HG03196 (cell line): ENCODE data around the gene PCCA.
"Not testable (repeated sequence)": the region's sequence is repeated elsewhere in the genome, so short reads cannot be mapped to it uniquely, and the experiment has no call there.

ENCODE experiments used
- ATAC-seq: cut with Tn5 transposase; IDR thresholded peaks from one replicate; pipeline ENCODE4 v1.9.1; 2021; ENCODE audit not compliant: unreplicated experiment

The PCCA gene

DNA sequence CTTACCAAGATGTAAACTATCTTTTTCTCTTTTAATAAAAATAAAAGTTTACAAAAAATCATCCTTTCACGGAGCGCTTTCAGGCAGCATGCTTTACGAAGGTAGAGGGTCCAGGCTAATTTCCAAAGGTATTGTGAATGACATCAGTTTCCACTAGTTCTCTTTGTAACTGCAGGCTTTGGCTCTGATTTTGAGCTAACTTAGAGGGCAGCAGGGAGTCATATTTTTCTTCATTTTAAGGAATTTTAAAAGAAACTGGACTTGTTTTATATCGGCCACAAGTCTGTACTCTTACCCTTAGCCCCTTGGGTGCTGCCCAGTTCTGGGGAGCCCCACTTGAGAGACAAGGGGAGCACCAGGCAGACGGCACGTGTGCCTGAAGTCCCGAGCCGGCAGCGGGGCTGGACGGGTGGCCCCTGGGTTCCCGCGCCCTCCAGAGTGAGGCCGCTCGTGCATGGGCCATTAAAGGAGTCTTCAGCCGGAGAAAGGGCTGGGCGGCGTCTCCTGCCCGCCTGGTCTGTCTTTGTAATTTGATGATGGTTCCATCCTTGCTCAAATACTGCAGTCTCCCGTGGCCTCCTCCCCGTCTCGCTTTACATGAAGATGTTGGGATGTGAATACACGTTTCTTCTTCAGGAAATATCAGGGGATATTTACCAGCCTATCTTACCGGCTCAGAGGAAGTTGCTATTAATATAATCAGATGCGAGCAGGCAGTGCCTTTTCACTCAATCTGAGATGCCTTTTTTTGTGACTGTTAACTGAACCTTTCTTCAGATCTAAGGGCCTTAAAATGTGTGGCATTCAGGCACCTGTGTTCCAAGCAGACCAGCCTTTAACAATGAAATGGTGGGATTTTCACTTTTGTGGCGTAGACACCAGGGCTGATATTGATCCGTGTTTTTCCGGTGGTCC is 432.3 kb downstream of the PCCA start:
- ATAC-seq = no peak

DNA sequence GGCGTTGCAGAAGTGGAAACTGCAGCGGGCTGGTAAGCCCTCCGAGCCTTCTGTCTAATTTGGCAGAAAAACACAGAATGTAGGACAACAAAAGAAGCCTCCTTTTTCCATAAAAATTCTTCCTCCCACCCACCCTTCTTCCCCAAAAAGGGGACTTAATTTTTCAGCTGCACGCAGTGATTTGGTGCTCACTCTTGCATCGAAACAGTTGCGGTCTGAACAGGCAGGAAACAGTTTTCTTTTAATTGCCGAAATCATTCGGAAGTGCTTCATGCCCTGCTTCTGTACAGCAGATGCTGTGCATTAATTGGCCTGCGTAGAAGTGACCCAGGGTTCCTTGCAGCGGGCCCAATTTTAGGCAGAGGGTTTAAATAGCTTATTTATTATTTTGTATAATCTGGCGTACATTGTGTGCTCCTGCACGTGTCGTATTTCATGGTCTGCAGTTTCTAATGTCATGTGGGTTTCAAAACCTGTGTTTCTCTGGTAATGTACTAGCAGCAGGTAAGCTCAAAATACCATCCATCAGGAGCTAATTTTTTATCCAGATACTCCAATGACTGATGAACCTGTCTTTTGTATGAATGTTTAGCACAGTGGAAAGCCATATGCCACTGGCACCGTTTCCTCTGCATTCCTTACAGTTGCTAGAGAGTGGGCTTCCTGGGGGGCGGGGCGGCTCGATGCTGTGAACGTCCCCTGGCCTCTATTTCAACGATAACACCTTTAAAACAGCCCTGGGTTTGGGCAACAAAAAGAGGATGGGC is 433.1 kb downstream of the PCCA start:
- ATAC-seq = no peak

DNA sequence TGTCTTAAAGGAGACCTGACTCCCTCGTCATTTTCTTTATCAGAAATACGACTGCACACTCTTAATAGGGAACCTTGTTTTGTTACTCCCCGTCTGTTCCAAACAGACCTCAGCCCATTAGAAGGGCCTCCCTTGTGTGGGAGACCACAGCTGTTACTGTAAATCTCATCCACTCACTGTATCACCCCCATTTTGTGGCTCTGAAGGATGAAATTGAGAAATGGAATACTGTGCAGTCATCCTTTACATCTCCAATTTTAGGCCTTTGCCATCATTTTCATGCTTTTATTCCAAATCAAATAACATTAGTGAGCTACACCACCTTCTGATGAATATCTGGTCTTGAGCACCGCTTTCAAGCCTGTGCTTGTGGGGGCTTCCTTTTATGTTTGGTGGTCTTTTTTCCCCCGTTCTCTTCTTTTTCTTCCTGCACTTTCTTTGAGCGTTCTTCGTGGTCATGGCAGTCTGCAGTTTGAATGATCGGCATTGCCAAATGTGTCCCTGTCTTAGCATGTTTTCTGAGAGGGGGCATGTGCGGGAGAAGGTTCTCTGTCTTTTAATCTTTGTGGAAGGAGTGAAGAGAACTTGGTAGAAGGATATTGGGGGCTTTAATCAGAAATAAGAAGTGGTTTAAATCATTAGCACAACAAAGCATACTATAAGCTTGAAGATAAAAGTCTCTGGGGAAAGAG is 433.9 kb downstream of the PCCA start:
- no peak for ATAC-seq

DNA sequence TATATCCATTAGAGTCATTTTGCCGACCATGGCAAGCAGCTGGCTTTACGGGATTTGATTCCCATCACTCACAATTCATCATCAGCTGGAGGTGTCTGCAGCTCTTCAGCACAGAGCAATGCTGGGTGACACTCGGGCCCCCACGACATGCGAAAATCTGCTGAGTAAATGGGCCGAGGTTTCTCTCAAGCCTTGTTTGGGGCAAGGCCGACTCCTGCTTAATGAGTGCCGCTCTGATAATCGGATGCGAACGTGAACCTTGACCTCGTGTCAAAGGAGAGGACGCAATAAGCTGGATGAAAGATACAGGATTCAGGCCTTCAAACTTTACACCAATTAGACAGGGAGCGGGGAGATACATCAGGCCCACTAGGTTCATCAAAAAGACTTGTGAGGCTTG is 434.5 kb downstream of the PCCA start:
- ATAC-seq = no peak

DNA sequence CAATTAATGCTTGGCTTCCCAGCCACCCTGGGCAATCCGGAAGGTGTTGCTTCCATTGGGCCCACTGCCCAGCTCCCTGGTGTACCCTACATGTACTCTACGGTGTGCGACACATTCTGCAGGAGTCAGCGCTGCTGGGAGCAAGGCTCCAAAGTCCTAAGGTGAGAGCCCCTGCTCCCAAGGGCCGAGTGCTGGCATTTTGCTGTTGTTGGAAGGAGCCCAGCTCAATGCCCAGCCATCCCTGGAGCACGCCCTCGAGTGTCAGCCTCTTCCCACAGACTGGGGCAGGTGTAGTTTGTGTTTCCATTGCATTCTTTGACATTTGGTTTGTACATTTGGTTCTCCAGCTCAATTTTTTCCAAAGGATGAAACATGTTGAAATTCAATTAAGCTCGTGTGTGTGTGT is 435.1 kb downstream of the PCCA start:
- ATAC-seq = no peak

DNA sequence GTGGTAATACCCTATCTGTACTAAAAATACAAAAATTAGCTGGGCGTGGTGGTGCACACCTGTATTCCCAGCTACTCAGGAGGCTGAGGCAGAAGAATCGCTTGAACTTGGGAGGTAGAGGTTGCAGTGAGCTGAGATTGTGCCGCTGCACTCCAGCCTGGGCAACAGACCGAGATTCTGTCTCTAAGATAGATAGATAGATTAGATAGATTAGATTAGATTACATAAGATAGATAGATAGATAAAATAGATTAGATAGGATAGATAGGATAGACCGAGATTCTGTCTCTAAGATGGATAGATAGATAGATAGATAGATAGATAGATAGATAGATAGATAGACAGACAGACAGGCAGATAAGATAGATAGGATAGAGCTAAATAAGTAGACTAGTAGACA is 435.8 kb downstream of the PCCA start:
- ATAC-seq = not testable (repeated sequence)

DNA sequence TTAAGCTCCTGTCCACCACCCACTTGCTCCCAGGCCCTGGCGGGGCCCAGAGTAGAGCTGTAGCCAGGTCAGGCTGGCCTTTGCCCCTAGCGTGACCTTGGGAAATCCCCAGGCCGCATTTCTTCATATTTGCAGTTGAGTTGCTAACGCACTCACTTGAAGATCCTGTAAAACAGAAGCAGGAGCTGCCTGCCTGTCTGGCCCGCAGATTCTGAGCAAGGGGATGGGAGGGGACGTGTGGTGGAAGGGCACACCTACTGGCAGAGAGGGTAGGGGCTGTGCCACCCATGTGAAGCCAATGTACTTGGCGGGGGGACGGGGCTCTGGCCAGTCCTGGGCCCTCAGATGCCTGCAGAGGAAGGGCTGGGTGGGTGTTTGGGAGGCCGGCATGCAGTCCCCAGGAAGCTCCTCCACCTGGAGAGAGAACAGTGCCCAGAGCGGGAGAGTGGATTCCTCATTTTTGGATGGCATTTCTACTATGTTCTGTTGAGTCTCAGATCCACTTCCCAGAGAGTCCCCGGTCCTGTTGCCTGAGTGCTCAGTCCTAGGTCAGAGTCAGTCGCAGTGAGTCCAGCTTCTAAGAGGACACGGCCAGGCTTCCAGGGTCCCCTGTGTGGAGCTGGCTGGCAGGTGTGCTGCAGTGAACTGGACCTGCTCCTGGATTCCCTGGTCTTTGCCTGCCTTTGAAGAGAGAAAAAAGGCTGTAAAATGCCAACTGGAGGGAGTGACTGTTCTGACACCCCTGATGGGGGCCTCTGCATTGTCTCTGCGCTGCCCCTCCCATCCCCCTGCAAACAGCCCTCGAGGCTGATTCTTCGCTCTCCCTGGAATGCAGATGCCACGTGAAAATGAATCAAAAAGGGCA is 436.8 kb downstream of the PCCA start:
- ATAC-seq = no peak

DNA sequence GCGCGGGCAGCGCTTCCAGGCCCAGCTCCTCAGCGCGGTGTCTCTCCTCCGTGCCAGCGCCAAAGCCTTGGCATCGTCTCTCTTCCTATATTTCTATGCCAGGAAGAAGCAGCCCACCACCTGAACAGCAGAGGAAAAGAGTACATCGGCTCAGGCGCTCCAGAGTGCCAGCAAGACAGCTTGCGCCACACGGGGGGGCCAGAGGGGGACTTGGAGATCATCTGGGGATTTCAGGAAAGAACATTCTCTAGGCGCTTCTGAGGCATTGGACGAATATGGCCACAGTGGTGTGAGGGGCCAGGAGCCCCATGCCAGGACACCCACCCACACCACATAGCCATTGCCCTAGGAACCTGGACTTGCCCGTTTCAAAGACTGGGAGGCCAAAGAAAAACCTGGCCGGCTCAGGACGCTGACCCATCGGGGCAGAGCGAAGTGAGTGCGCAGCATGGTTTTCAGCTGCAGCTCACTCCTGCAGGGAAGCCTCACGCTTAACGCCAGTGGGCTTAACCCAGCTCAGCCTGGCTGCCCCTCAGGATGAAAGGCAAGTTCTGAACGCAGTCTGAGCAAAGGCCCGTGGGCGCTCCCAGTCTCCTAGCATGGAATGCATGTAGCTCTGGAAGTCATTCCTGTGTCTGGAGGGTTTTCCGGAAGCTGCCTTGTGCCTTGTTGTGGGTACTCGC is 437.6 kb downstream of the PCCA start:
- ATAC-seq = no peak

DNA sequence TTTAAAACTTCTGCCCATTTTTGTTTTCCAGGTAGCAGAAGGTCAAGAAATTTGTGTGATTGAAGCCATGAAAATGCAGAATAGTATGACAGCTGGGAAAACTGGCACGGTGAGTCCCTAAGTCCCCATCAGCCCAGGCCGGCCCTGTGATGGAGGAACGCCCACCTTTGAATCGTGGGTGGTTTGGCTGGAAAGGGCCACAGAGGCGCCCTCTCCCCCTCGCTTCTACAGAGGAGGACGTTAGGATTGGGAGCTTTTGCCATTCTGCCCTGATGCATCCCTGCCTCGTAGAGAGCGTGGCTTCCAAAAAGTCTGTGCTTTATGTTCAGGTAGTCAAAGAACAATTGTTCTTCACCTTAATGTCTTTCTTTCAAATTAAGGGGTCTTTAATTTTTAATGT is 438.8 kb downstream of the PCCA start:
- ATAC-seq = no peak

DNA sequence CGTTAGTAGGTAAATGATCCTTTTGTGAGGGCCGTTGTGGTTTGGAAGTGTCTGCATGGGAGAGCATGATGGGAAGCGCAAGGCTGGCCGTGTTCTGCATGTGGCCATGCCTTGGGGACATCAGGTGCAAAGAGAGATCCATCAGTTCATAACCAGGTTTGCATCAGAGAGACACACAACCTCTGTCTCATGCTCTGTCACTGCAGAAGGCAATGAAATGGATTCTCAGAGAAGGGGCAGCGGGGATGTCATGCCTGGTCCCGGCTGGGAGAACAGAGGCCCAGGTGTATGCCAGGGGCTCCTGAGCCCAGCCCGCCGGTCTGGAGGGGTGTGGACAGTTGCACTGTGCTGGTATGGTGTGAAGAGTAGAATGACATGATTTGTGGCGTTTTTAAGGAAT is 439.5 kb downstream of the PCCA start:
- no peak for ATAC-seq

DNA sequence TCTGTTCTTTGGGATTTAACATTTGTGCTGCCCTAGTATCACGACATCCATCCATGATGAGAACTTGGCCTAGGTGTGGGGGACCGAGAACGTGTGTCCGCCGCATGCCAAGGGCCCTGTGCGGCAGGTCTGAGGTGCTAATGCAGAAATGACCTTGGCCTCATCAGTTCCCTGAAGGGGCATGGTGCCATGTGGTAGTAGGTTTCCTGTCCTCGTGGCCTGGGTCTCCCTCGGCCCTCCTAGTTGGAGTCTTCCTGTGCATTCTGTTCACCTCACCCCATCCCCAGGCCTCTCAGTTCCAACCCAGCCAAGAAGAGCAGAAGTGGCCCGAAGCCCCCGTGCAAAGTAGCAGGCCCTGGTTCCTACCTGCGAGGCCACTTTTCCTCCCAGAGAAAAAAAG is 439.9 kb downstream of the PCCA start:
- ATAC-seq = no peak

DNA sequence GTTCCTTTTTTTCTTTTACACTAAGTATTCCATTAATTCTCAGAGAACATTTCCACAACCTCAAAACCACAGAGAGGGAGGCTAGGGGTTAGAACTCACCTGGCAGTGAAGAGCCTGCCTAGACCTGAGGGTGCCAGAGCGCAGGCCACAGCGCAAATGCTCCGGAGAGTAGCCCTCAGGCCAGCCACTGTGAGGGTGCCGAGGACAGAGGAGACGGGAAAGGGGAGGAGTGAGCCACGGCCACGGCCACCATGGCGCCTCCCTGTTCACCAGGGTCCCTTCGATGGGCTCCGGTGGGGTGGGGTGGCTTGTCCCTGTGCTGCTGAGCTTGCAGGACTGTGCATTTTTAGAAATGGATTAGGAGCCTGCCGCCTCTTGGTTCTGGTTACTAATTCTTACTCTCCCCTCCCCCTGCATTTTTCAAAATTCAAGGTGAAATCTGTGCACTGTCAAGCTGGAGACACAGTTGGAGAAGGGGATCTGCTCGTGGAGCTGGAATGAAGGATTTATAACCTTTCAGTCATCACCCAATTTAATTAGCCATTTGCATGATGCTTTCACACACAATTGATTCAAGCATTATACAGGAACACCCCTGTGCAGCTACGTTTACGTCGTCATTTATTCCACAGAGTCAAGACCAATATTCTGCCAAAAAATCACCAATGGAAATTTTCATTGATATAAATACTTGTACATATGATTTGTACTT is 440.9 kb downstream of the PCCA start:
- ATAC-seq = no peak

DNA sequence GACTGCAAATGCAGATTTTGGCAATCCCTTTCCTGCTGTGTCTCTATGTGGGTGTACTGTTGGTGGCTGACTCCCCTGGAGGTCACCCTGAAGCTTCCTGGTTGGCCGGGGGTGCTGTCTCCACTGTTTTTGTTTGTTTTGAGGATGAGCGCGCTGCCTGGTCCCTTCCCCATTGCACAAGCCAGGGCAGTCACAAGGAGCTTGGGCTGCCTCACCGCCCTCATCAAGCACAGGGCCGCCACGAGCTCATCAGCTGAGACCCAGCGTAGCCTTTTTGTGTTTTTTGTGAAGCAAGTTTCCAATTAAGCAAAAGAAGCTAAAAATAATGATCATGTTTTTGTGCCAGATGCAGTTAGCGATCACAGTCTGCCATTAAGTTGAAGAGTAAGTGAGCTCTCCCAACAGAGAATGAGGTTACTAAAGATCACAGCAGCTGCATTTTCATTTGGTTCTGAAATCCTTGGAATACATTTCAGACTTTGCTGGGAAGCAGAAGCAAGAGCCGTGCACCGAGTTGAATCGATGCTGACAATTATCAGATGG is 441.8 kb downstream of the PCCA start:
- no peak for ATAC-seq

DNA sequence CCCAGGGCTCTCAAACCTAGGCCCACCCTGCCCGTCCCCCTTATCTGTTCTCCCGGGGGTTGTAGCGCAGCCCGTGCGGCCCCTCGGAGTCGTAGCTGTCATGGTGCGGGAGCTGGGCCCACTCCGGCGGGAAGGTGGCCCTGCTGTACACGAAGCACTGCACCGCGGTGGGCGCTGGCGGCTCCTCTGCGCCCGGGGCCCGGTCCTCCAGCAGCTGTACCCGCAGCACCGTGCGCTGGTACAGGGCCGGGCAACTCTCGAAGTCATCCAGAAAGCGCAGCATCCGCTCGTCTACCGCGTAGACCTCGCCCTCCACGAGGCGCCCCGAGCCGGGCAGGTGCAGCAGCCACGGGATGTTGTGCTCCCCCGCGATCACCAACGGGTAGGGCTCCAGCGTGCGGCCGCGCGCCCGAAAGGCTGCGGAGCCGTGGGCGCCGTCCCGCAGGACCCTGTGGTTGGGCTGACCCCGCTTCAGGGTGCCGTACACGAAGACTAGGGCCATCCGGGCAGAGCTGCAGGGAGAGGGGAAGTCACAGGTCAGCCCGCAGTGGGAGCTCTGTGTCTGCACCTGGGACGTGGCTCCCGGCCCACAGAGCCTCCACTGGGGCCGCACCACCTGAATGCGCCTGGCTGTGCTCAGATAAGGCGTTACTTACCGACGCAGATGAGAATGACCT is 443.3 kb downstream of the PCCA start:
- no peak for ATAC-seq

DNA sequence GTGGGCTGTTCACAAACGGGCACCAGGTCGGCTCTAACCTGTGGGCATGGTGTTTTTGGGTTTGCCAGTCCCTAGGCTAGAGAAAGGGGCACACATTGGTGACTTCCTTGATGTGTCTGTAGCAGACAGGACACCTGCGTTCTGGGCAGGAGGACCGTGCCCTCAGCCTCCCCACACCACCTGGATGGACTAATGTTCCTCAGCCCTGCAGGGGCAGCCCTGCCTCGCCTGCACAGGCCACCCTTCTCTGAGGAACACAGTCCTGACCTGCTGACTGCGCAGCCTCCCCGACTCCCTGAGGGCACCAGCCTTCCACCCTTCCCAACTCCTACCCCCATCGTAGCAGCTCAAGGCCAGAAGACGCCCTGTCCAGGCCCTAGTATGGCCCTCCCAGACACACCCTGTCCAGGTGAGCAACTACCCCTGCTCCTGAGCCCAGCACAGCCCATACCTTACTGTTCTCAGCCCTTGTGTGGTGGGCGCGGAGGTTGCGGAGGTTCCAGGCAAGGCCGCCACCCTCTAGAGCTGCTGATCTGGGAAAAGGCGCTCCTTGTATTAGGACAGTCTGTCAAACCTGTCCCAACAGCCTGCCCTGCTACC is 444.0 kb downstream of the PCCA start:
- ATAC-seq = no peak

DNA sequence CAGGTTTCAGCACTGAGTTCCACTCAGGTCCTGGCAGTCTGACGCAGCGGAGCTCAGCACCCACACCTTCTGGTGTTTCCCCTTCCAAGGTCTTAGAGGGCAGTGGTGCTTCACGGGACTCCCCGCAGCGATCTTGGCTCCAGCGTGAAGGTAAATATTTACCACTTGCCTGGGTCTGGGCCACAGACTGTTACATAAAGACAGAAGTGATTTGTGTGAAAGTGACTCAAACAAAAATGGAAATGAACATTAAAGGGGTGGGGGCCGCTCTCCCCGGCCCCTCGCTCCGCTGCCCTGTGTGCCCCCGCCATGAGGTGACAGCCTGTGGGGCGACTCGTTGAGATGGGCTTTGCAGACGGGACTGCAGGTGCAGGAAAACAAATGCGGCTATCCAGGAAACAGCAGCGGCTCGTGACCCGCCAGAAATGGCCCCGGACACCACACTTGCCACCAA is 444.7 kb downstream of the PCCA start:
- no peak for ATAC-seq

DNA sequence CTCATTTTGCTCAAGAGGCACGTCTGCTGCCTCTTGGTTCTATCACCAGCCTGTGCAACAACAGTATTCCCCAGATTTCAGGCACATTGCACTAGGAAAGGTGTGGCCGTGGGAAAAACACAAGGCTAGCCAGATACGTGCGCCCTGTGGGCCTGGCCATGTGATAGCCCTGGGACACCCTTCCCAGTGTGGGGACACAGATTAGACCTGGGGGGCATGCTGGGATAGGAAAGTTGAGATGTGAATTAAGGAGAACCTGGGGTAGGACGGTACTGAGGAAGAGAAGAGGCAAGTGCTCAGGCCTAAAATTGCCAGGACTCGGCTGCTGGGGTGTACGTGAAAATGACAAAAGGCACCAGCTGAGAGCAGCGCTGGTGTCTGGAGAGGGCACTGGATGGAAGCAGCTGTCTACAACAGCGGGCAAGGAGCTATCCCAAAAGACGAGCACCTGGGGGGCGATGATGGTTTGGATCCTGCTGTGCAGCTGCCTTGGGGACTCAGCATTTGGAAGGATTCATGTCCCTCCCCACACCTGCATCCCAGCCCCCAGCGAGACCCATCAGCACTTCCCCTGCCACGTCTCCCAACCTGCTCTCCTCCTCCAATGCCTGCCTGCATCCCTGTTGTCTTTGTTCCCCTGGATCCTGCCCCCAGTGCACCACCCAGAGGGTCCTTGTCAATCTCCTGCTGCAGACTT is 445.4 kb downstream of the PCCA start:
- ATAC-seq = no peak

DNA sequence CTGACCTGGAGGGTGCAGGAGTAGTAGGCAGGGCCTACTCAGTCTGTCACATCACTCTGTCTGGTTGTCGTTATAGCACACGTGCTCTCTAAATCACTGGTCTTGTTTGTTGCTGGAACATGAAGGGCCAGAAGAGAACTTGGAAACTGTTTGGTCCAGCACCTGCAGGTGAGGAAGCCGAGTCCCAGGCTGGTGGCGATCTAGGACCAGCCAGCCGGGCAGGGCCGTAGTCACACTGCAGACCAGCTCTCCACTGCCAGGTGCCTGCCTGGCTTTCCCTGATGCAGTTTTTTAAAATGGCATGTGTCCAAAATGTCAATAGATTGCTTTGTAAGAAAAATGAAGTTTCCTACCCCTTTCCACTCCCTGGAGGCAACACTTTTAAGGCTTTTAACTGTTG is 446.0 kb downstream of the PCCA start:
- no peak for ATAC-seq
